ENCODE results near the gene CYTH4. TPM values are rescaled to one million over a fixed set of nuclear protein-coding genes. Genes with fewer than 3 reads are reported as not detected.
"Not testable (repeated sequence)": the region's sequence is repeated elsewhere in the genome, so short reads cannot be mapped to it uniquely, and the experiment has no call there.

CYTH4 gene
- total RNA-seq, 4 donors from 2014 or later, result 17.4 to 83.5 (median 34.4) TPM

DNA sequence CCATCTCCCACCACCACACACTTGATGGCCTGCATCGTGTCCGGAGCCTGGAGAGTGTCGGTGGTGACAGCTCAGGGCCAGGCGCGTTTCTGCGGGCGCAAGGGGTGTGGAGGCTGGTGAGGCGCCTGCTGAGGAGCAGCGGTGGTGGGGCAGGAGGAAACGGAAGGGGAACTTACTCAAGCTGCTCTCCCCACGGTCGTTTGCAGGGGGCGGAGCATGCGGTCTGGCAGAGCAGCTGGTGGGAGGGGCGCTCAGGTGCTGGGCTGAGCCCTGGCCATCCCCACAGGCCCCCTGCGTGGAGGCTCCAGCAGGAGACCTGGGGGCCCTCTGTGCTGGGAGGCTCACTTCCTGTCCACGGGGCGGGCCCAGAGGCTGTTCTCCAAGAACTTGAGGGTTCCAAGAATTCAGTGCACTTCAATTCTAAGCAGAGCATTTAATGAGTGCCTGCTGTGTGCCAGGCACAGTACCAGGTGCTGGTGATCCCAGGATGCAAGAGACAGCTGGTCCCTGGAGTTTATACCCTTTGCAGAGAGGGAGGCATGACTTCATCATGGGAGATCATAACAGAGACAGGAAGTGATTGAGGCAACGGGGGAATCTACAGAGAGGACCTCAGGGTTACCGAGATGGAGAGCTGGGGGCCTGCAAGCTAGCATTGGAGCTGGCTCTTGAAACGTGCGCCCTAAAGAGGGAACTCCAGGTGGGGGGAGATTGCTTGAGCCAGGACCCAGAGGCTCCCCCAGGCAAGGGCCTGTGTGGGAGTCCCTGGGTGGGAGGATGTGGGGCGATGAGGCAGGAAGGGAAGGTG is 38.0 kb upstream of the CYTH4 start, which contains the start of gene RAC2:
RAC2 (minus strand) TSS at position 156 of the 808 bp plus-strand sequence; CDS start at position 35, 121 bp downstream.
- TF ChIP-seq, protein P1, sequence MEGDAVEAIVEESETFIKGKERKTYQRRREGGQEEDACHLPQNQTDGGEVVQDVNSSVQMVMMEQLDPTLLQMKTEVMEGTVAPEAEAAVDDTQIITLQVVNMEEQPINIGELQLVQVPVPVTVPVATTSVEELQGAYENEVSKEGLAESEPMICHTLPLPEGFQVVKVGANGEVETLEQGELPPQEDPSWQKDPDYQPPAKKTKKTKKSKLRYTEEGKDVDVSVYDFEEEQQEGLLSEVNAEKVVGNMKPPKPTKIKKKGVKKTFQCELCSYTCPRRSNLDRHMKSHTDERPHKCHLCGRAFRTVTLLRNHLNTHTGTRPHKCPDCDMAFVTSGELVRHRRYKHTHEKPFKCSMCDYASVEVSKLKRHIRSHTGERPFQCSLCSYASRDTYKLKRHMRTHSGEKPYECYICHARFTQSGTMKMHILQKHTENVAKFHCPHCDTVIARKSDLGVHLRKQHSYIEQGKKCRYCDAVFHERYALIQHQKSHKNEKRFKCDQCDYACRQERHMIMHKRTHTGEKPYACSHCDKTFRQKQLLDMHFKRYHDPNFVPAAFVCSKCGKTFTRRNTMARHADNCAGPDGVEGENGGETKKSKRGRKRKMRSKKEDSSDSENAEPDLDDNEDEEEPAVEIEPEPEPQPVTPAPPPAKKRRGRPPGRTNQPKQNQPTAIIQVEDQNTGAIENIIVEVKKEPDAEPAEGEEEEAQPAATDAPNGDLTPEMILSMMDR (IDR thresholded peaks at IDR 0.05), result no peak
- DNase-seq (ENCODE audit: low spot score) (no peak), ATAC-seq (ENCODE audit: low FRiP score) (no peak)

- TF ChIP-seq, protein P1 (IDR thresholded peaks at IDR 0.05), result no peak
- ATAC-seq (ENCODE audit: low FRiP score), result no peak
- DNase-seq (ENCODE audit: low spot score), result no peak
Measured at GRCh38 chr22:37244922-37245722, 37.2 kb upstream of the CYTH4 start.

DNA sequence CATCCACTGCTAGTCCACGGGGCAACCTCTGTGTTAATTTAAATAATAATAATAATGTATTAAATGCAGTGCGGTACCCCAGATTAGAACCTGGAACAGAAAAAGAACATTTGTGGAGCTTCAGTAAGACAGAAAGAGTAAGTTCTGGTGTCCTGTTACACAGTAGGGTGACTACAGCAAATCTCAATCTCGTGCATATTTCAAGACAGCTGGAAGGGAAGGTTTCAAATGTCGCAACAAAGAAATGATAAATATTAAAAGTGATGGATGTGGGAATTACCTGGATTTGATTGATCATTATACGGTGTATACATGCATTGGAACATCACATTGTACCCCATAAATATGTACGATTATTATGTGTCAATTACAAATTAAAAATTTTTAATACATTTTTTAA is 36.6 kb upstream of the CYTH4 start:
- ATAC-seq (ENCODE audit: low FRiP score) (no peak), DNase-seq (ENCODE audit: low spot score) (no peak)
- TF ChIP-seq, protein P1 (IDR thresholded peaks at IDR 0.05), result no peak

DNA sequence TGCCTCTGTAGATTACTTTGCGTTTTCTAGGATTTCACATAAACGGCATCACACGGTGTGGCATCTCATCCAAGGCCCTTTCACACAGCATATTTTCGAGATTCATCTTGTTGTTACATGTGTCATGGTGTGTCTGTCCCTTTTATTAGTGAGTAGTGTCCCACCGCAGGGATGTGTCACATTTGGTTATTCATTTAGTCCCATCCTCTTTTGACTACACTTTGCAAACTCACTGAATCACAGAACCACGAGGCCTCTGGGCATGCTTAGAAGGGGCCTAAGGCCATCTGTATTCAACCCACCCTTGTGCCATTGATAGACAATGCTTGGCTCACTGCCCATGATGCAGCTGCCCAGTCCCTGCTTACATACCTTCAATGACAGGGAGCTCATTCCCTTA is 34.1 kb upstream of the CYTH4 start:
- ATAC-seq (ENCODE audit: low FRiP score), result no peak
- no peak for DNase-seq (ENCODE audit: low spot score)
- TF ChIP-seq, protein P1 (IDR thresholded peaks at IDR 0.05), result no peak

DNA sequence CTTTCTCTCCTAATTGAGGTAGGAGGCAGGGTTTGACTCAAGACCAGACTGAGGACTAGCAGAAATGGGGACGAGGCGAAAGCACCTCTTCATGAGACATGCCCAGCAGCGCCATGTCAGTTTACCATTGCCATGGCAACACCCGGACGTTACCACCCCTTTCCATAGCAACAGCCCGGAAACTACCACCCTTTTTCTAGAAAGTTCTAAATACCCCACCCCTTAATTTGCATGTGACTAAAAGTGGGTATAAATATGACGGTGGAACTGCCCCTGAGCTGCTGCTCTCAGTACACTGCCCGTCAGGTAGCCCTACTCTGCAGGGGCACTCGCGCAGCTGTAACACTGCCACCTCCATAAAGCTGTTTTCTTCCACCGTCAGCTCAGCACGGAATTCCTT is 32.3 kb upstream of the CYTH4 start:
- TF ChIP-seq, protein P1 (IDR thresholded peaks at IDR 0.05), result no peak
- no peak for ATAC-seq (ENCODE audit: low FRiP score)
- DNase-seq (ENCODE audit: low spot score), result no peak

DNA sequence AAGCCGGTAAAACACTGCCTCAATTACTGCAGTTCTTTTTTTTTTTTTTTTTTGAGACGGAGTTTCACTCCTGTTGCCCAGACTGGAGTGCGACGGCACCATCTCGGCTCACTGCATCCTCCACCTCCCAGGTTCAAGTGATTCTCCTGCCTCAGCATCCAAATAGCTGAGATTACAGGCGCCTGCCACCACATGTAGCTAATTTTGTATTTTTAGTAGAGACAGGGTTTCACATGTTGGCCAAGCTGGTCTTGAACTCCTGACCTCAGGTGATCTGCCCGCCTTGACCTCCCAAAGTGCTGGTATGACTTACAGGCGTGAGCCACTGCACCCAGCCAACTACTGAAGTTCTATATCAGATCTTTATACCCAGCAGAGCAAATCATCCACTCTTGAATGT is 30.5 kb upstream of the CYTH4 start:
- not testable (repeated sequence) for ATAC-seq (ENCODE audit: low FRiP score); DNase-seq (ENCODE audit: low spot score)

DNA sequence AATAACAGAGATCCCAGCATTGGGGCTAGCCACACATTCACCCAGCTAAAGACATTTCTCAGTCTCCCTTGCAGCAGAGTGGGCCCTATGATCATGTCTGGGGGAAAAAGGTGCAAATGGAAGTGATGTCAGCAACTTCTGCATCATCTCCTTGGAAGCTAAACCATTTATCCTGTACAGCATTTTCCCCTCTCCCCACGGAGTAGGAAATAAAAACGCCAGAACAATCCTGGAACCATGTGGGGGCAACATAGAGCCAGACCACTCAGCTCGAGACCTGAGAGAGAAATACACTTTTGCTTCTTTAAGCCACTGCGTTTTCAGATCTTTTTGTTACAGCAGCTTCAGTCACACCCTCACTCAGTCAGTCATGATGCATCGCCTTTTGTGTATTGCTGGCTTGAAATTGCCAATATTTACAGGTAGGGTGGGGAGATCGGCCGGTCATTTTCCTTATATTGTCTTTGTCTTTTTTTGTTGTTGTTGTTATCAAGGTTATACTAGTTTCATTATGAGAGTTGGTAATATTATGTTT is 29.1 kb upstream of the CYTH4 start:
- TF ChIP-seq, protein P1 (IDR thresholded peaks at IDR 0.05), result no peak
- ATAC-seq (ENCODE audit: low FRiP score), result no peak
- DNase-seq (ENCODE audit: low spot score), result no peak
